ENCODE results near the gene TRMT11. TPM values are rescaled to one million over a fixed set of nuclear protein-coding genes. Genes with fewer than 3 reads are reported as not detected.

TRMT11 gene
- total RNA-seq, 4 donors from 2014 or later, result 16.1 to 24.9 (median 18.8) TPM

DNA sequence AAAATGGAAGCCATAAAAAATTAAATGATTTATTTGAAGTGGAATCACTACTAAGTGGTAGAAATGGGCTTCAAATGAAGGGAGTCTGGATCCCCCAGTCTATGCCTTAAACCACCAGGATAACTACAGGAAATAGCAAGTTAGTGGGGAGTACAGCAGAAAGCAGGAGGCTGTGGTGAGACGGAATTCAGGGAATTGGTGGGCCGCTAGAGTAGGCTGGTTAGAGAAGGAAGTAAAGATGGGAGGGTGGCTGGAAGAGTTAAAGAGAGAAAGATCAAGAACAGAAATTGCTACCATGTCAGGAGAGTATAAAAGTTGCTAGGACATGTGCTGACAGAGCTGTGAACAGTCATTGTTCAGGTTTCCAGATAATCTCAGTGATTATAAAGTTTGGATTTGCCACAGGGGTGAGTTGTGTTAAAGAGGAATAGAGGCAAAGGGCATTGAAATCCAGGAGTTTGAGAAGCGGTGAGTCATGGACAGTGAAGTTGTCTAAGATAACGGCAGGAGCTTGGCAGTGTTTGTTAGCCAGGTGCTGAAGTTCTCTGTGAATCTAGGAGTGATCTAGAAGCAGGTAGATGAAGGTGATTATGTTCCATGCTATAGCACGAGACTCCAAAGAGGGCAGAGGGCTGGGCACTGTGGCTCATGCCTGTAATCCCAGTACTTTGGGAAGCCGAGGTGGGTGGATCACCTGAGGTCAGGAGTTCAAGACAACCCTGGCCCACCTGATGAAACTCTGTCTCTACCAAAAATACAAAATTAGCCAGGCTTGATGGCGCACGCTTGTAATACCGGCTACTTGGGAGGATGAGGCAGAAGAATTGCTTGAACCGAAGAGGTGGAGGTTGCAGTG is 43.4 kb upstream of the TRMT11 start:
- H3K27me3 ChIP-seq, result no peaks in the 10 kb centered on the region
- WGBS, result 95% methylated on average over 10 of the region's 10 CpGs
- DNase-seq (ENCODE audit: extremely low spot score), result no peak
- no peaks in the 10 kb centered on the region for H3K9me3 ChIP-seq
- H3K36me3 ChIP-seq, result no peaks in the 10 kb centered on the region
- TF ChIP-seq, protein P1, sequence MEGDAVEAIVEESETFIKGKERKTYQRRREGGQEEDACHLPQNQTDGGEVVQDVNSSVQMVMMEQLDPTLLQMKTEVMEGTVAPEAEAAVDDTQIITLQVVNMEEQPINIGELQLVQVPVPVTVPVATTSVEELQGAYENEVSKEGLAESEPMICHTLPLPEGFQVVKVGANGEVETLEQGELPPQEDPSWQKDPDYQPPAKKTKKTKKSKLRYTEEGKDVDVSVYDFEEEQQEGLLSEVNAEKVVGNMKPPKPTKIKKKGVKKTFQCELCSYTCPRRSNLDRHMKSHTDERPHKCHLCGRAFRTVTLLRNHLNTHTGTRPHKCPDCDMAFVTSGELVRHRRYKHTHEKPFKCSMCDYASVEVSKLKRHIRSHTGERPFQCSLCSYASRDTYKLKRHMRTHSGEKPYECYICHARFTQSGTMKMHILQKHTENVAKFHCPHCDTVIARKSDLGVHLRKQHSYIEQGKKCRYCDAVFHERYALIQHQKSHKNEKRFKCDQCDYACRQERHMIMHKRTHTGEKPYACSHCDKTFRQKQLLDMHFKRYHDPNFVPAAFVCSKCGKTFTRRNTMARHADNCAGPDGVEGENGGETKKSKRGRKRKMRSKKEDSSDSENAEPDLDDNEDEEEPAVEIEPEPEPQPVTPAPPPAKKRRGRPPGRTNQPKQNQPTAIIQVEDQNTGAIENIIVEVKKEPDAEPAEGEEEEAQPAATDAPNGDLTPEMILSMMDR (IDR thresholded peaks at IDR 0.05), result no peak
- TF ChIP-seq POLR2AphosphoS5 (IDR thresholded peaks at IDR 0.05) (no peak), EP300 (IDR thresholded peaks at IDR 0.05) (no peak), POLR2A (IDR thresholded peaks at IDR 0.05; ENCODE audit: low read depth) (no peak)
- no peak overlapping the region for H3K27ac ChIP-seq (replicated peaks in 1 of 4)
- H3K4me3 ChIP-seq, result no peak overlapping the region
- intact Hi-C loops (cut with DNase I), result no loop called here
- peaks cover 4 to 17% (median 12%) of the 10 kb centered on the region in 4 donors for H3K4me1 ChIP-seq

DNA sequence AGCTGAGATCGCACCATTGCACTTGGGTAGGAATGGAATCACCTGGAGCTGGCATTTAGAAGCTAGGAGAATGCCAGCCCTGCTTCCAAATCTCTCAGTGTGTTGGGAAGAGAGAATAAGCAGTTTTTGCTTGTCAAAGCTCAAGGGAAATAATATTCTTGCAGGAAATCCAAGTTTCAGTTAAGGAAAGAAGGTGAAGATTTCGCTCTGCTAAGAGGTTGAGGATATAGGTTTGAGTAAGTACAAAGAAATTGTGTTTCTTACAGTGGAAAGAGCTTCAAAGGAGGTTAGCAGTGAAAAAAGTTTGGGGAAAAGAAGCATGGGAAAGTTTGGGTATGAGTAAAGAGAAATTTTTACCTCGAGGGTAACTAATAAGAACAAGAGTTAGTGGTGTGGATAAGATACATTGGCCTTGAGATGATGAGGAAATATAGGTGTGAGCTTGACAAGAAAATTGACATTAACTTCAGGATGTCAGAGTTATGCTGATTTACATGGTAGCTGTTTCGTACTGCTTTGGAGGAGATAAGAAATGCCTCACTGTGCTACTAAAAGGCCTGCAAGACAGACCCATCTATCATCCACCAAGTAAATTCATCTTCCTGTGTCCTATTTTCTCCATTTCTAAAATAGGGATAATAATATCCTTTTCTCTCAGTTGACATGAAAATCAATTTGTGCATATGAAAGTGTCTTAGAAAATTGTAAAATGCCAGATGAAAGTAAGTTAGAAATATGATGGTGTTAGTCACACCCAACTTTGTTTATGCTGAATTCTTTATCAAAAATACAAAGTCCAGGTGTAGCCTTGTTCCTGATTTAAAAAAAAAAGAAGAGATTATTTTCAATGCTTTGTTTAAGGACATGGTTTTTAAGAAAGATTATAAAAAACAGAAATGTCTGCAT is 42.6 kb upstream of the TRMT11 start:
- no peak overlapping the region for H3K4me3 ChIP-seq
- no peaks in the 10 kb centered on the region for H3K9me3 ChIP-seq
- intact Hi-C loops (cut with DNase I), result no loop called here
- H3K4me1 ChIP-seq, result peaks cover 4 to 17% (median 12%) of the 10 kb centered on the region in 4 donors
- no peaks in the 10 kb centered on the region for H3K36me3 ChIP-seq
- H3K27me3 ChIP-seq, result no peaks in the 10 kb centered on the region
- TF ChIP-seq POLR2A (IDR thresholded peaks at IDR 0.05; ENCODE audit: low read depth) (no peak), EP300 (IDR thresholded peaks at IDR 0.05) (no peak), POLR2AphosphoS5 (IDR thresholded peaks at IDR 0.05) (no peak)
- TF ChIP-seq, protein P1 (IDR thresholded peaks at IDR 0.05), result no peak
- H3K27ac ChIP-seq (replicated peaks in 1 of 4), result peak overlapping the region; percentile 23 to 58 (median 38)
- DNase-seq (ENCODE audit: extremely low spot score), result no peak
- 83% methylated on average over 4 of the region's 4 CpGs for WGBS

DNA sequence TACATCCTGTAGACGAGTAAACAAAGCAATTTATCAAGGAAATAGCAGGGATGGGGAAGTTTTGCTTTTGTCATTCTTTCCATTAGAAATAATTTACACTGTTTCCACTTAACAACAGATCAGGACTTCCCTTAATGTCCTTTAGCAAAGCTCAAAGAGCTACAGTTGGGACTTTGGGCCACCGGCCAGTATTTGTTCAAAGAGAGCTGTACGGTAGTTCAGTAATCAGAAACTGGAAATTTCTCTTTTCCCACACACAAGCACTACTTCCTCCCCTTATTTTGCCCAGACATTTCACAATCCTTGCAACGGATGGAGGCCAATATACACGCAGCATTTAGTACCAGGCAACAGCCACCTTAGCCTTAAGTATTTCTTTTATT is 41.9 kb upstream of the TRMT11 start:
- DNase-seq (ENCODE audit: extremely low spot score), result no peak

DNA sequence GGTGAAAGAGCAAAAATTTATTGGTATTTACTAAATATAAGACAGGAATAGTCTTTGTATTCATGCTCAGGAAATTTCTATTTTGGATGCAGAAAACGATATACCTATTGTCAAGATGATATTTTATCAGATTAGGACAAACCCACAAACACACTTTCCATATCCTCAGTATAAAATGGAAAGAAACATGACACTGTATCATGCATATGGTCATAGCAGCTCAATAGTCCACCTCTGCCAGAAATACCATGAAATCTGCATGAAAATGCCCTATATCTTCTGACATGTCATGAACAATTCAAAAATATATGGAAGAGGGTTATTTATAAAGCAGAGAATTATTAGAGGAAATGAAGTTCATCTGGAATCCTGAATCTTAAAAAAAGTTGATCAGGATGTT is 41.4 kb upstream of the TRMT11 start:
- H3K27ac ChIP-seq (replicated peaks in 1 of 4), result peak overlapping the region; percentile 23 to 58 (median 38)
- WGBS, result 72% methylated on average over 1 of the region's 1 CpG

More for the DNA sequence above, 41.9 kb upstream of the TRMT11 start:
- intact Hi-C loops (cut with DNase I), result no loop called here
- no peaks in the 10 kb centered on the region for H3K27me3 ChIP-seq
- H3K27ac ChIP-seq (replicated peaks in 1 of 4), result peak overlapping the region; percentile 23 to 58 (median 38)
- TF ChIP-seq POLR2AphosphoS5 (IDR thresholded peaks at IDR 0.05) (peak; percentile 23 to 29), POLR2A (IDR thresholded peaks at IDR 0.05; ENCODE audit: low read depth) (no peak)
- no peak overlapping the region for H3K4me3 ChIP-seq
- peaks cover 4 to 17% (median 12%) of the 10 kb centered on the region in 4 donors for H3K4me1 ChIP-seq
- H3K36me3 ChIP-seq, result no peaks in the 10 kb centered on the region
- WGBS, result 43% methylated on average over 5 of the region's 5 CpGs
- H3K9me3 ChIP-seq, result no peaks in the 10 kb centered on the region

More for the DNA sequence above, 41.4 kb upstream of the TRMT11 start:
- intact Hi-C loops (cut with DNase I), result no loop called here
- Histone ChIP-seq H3K4me3 (no peak overlapping the region), H3K9me3 (no peaks in the 10 kb centered on the region), H3K4me1 (peaks cover 4 to 17% (median 12%) of the 10 kb centered on the region in 4 donors), H3K27me3 (no peaks in the 10 kb centered on the region), H3K36me3 (no peaks in the 10 kb centered on the region)
- DNase-seq (ENCODE audit: extremely low spot score), result no peak
- TF ChIP-seq POLR2AphosphoS5 (IDR thresholded peaks at IDR 0.05) (no peak), POLR2A (IDR thresholded peaks at IDR 0.05; ENCODE audit: low read depth) (no peak), EP300 (IDR thresholded peaks at IDR 0.05) (no peak)
- TF ChIP-seq, protein P1 (IDR thresholded peaks at IDR 0.05), result no peak

Measured in esophagus muscularis mucosa (tissue), 4 donors.